HepG2 (cell line): ENCODE results near the gene CCDC9B. TPM values are rescaled to one million over a fixed set of nuclear protein-coding genes. Genes with fewer than 3 reads are reported as not detected.

Experiments used
- ATAC-seq: fragments of 200-7000 bp; cut with Tn5 transposase; 3 replicates; pipeline ENCODE4 v1.9.1; 2020; ENCODE audit warnings: mild to moderate bottlenecking, moderate library complexity
- BruUV-seq: library from RNA; stranded (reverse); fragments of 400-500 nt; replicated peaks from 2 replicates; lab custom pipeline; 2021; lab: Mats Ljungman, UMichigan
- CTCF ChIA-PET: fragments of 300-600 bp; formaldehyde crosslinking; extraction: SDS; loops from one replicate; lab custom pipeline; 2021; ENCODE audit warnings: low total read pairs, inconsistent platforms, low intra/inter-chr PET ratio; lab: Yijun Ruan, JAX
- POLR2A ChIA-PET: fragments of 350-600 bp; sonication (Branson Sonifier 250); formaldehyde crosslinking; loops from one replicate; lab custom pipeline; 2020; ENCODE audit warnings: antibody characterized with exemption, inconsistent platforms; lab: Yijun Ruan, JAX
- DNase-seq: peaks from one replicate; pipeline ENCODE4 v3.0.0-alpha.2; 2015; ENCODE audit warnings: low spot score
- FAIRE-seq: peaks from 3 replicates; lab custom pipeline; 2011; peaks lifted over from hg19 to GRCh38; lab: Jason Lieb, UNC
- H2AFZ ChIP-seq: one replicate; pipeline ENCODE4 v1.6.1; 2011; ENCODE audit warnings: low read length, inconsistent platforms
- H3K27ac ChIP-seq: fragments of 300-600 bp; 3 replicates; pipeline ENCODE4 v1.8.0; 2011; ENCODE audit warnings: mixed run types, mild to moderate bottlenecking, mixed read lengths, low read length, inconsistent platforms; ENCODE audit not compliant: insufficient read depth; ENCODE audit errors: extremely low read length
- H3K27me3 ChIP-seq, 2 experiments: fragments of 200-600 bp in 1 of 2; 2 replicates in 1 of 2; 3 replicates in 1 of 2; pipeline versions ENCODE4 v1.6.0 to v1.8.0; 2011; ENCODE audit warnings: low read length in 2 of 2, mild to moderate bottlenecking in 2 of 2, moderate library complexity in 2 of 2, inconsistent platforms in 1 of 2; ENCODE audit not compliant: insufficient read depth in 2 of 2, control insufficient read depth in 1 of 2
- H3K36me3 ChIP-seq, 2 experiments: fragments of 200-600 bp in 1 of 2; replicated peaks in 1 of 2; 2 replicates in 1 of 2; 3 replicates in 1 of 2; pipeline versions ENCODE4 v1.5.1 to v1.8.0; 2011; ENCODE audit warnings: low read length in 2 of 2, inconsistent platforms in 1 of 2; ENCODE audit not compliant: insufficient read depth in 2 of 2, control insufficient read depth in 1 of 2
- H3K4me1 ChIP-seq: 2 replicates; pipeline ENCODE4 v1.5.1; 2012; ENCODE audit warnings: low read length, inconsistent platforms; ENCODE audit not compliant: insufficient read depth
- H3K4me2 ChIP-seq: 2 replicates; pipeline ENCODE4 v1.6.0; 2011; ENCODE audit warnings: low read depth, low read length, inconsistent platforms
- H3K4me3 ChIP-seq, 3 experiments: fragments of 200-600 bp in 1 of 3; sonication (generic), shearing (Covaris generic) in 1 of 3; replicated peaks in 1 of 3; 2 replicates each; pipeline ENCODE4 v1.5.1; 2011 to 2016; ENCODE audit warnings: low read length in 3 of 3, inconsistent platforms in 2 of 3, low read depth in 2 of 3, mild to moderate bottlenecking in 2 of 3, control low read depth in 1 of 3, mixed read lengths in 1 of 3; ENCODE audit not compliant: insufficient read depth in 1 of 3
- H3K79me2 ChIP-seq: one replicate; pipeline ENCODE4 v1.6.1; 2011; ENCODE audit warnings: low read length, inconsistent platforms; ENCODE audit not compliant: insufficient read depth
- H3K9ac ChIP-seq: 2 replicates; pipeline ENCODE4 v1.6.0; 2011; ENCODE audit warnings: mild to moderate bottlenecking, low read depth, low read length, inconsistent platforms; ENCODE audit not compliant: insufficient read depth
- H3K9me3 ChIP-seq: 2 replicates; pipeline ENCODE4 v1.5.1; 2012; ENCODE audit warnings: mild to moderate bottlenecking, low read length
- H4K20me1 ChIP-seq: 2 replicates; pipeline ENCODE4 v1.6.0; 2011; ENCODE audit warnings: inconsistent platforms, mild to moderate bottlenecking, low read length, moderate library complexity; ENCODE audit not compliant: insufficient read depth
- CREB1 ChIP-seq, 2 experiments: fragments of 450-650 bp in 1 of 2; IDR thresholded peaks; 2 replicates each; pipeline ENCODE4 v1.6.1; 2016 to 2017; ENCODE audit warnings: control low read depth in 1 of 2, mild to moderate bottlenecking in 1 of 2, missing compliant biosample characterization in 1 of 2, missing genetic modification characterization in 1 of 2
- ELF3 ChIP-seq: IDR thresholded peaks from 2 replicates; pipeline ENCODE4 v1.6.1; 2016; ENCODE audit warnings: missing genetic modification reagents, missing compliant biosample characterization
- MTA3 ChIP-seq: sonication (generic); formaldehyde crosslinking; IDR thresholded peaks from 2 replicates; pipeline ENCODE4 v1.4.0; 2020; ENCODE audit warnings: missing genetic modification reagents
- RCOR2 ChIP-seq: IDR thresholded peaks from 2 replicates; pipeline ENCODE4 v1.6.1; 2016; ENCODE audit warnings: missing biosample characterization, missing genetic modification reagents
- RELA ChIP-seq: sonication (generic); formaldehyde crosslinking; IDR thresholded peaks from 2 replicates; pipeline ENCODE4 v1.4.0; 2020; ENCODE audit warnings: missing genetic modification reagents
- RFXAP ChIP-seq: sonication (generic); formaldehyde crosslinking; IDR thresholded peaks from 2 replicates; pipeline ENCODE4 v1.4.0; 2020; ENCODE audit warnings: missing genetic modification reagents, borderline replicate concordance
- RXRB ChIP-seq: IDR thresholded peaks from 2 replicates; pipeline ENCODE4 v1.6.1; 2016; ENCODE audit warnings: borderline replicate concordance, missing genetic modification reagents, missing compliant biosample characterization
- SOX6 ChIP-seq, 2 experiments: fragments of 450-650 bp in 1 of 2; sonication (generic) in 1 of 2; formaldehyde crosslinking in 1 of 2; IDR thresholded peaks; 2 replicates each; pipeline versions ENCODE4 v1.4.0 to v1.6.1; 2017 to 2020; ENCODE audit warnings: antibody characterized with exemption in 1 of 2, mild to moderate bottlenecking in 1 of 2, missing genetic modification reagents in 1 of 2
- STAT5B ChIP-seq: sonication (generic); formaldehyde crosslinking; IDR thresholded peaks from 2 replicates; pipeline ENCODE4 v1.4.0; 2020; ENCODE audit warnings: missing genetic modification reagents
- ZFP36L1 ChIP-seq: sonication (generic); formaldehyde crosslinking; IDR thresholded peaks from 2 replicates; pipeline ENCODE4 v1.8.0; 2022; ENCODE audit warnings: mild to moderate bottlenecking, missing genetic modification reagents, moderate library complexity
- ZFP90 ChIP-seq: sonication (generic); formaldehyde crosslinking; IDR thresholded peaks from 2 replicates; pipeline ENCODE4 v1.8.0; 2022; ENCODE audit warnings: missing genetic modification reagents, mild to moderate bottlenecking, inconsistent platforms, borderline replicate concordance
- ZMYM3 ChIP-seq: sonication (generic); formaldehyde crosslinking; IDR thresholded peaks from 2 replicates; pipeline ENCODE4 v1.5.1; 2020; ENCODE audit warnings: mild to moderate bottlenecking, missing genetic modification reagents
- ZNF616 ChIP-seq: sonication (generic); formaldehyde crosslinking; IDR thresholded peaks from 2 replicates; pipeline ENCODE4 v1.5.0; 2020; ENCODE audit warnings: low read depth, mild to moderate bottlenecking, missing genetic modification reagents
- ZNF781 ChIP-seq: sonication (generic); formaldehyde crosslinking; IDR thresholded peaks from 2 replicates; pipeline ENCODE4 v1.5.1; 2020; ENCODE audit warnings: borderline replicate concordance, mild to moderate bottlenecking, missing genetic modification reagents; ENCODE audit errors: not compliant biosample characterization
- WGBS: methylation state at CpG from one replicate; pipeline ENCODE4 v1.1.6; 2017; ENCODE audit warnings: low lambda C conversion rate; 5-methylcytosine and 5-hydroxymethylcytosine counted together
- in situ Hi-C: cut with HindIII; loops from 2 replicates; pipeline ENCODE4 v1.10.0; 2017; ENCODE audit warnings: low pct_unique_long_range_greater_than_20kb; ENCODE audit not compliant: extremely low pct_ligation_motif_present
- intact Hi-C: fragments of 100-400 bp; cut with micrococcal nuclease; formaldehyde crosslinking; loops from one replicate; pipeline ENCODE4 v1.10.0; 2022; ENCODE audit not compliant: unreplicated experiment
- polyA plus RNA-seq, 8 experiments: library from polyadenylated mRNA; depleted of rRNA in 3 of 8; stranded (reverse) in 7 of 8; unstranded in 1 of 8; fragments of >200 nt; fragmentation: Illumina TruSeq in 4 of 8; extraction: Trizol in 4 of 8; gene quantifications; 2 replicates each; pipeline versions ENCODE4 v1.2.1 to v1.2.3, GENCODE V29; 2011 to 2016; ENCODE audit warnings: low read depth in 4 of 8, missing spikeins in 1 of 8, mixed read lengths in 1 of 8; ENCODE audit not compliant: insufficient read depth in 1 of 8
- total RNA-seq, 5 experiments: library from RNA; depleted of rRNA; stranded (reverse); fragments of >200 nt; fragmentation: Illumina TruSeq; extraction: Trizol; gene quantifications; 2 replicates each; pipeline ENCODE4 v1.2.3, GENCODE V29; 2016; ENCODE audit warnings: low read depth in 1 of 5
- TF ChIP-seq, protein P1 (sequence below): sonication (generic); formaldehyde crosslinking; IDR thresholded peaks from 2 replicates; pipeline ENCODE4 v1.8.0; 2022; ENCODE audit warnings: missing genetic modification reagents, low read depth, mild to moderate bottlenecking, borderline replicate concordance
- TF ChIP-seq, protein P2 (sequence below): sonication (generic); formaldehyde crosslinking; IDR thresholded peaks from 2 replicates; pipeline ENCODE4 v1.4.0; 2020; ENCODE audit warnings: mild to moderate bottlenecking, missing genetic modification reagents
- TF ChIP-seq, protein P3 (sequence below): sonication (generic); formaldehyde crosslinking; conservative IDR thresholded peaks from 2 replicates; pipeline ENCODE4 v1.5.0; 2020; ENCODE audit warnings: missing genetic modification reagents
- TF ChIP-seq, protein P4 (sequence below): sonication (generic); formaldehyde crosslinking; conservative IDR thresholded peaks from 2 replicates; pipeline ENCODE4 v1.4.0; 2020; ENCODE audit warnings: missing genetic modification reagents
- TF ChIP-seq, protein P5 (sequence below): sonication (generic); formaldehyde crosslinking; IDR thresholded peaks from 2 replicates; pipeline ENCODE4 v1.4.0; 2020; ENCODE audit warnings: missing genetic modification reagents

CCDC9B gene
- total and polyA plus RNA-seq, 2 of the 13 experiments (the other 11 are each of a cell fraction or from before 2014, with no cell fraction given), result 0.98 to 1.6 TPM

DNA sequence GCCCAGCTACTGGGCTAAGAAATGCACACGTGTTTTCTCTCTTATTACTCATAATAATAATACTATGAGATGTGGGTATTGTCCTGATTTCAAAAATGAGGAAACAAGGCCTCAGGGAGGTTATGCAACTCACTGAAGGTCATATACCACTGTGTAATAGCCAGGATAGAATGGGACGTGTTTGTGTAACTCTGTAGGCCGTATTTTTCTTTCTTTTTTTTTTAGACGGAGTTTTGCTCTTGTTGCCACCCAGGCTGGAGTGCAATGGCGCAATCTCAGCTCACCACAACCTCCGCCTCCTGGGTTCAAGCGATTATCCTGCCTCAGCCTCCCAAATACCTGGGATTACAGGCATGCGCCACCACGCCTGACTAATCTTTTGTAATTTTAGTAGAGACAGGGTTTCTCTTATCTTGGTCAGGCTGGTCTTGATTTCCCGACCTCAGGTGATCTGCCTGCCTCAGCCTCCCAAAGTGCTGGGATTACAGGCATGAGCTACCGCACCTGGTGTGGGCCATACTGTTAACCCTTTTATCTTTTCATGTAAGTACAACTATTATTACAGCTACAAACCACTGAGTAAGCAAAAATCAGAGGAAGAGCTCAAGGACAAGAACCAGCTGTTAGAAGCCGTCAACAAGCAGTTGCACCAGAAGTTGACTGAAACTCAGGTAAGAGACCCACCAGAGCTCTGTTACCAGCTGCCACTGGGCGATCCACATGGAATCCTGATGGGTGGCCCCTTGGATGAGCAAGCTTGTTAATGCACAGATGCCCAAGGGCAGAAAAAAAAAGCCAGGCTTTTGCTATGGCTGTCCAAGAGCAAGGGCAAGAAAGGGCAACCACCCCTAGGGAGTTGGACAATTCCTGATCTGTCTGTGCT is 48.4 kb upstream of the CCDC9B start:
- Histone ChIP-seq H3K79me2 (peaks cover 14% of the 10 kb centered on the region), H3K9me3 (no peaks in the 10 kb centered on the region), H3K36me3 (peaks cover 15 to 60% of the 10 kb centered on the region in 2 experiments), H3K4me1 (peaks cover 11% of the 10 kb centered on the region), H3K9ac (no peak overlapping the region), H3K27ac (peak overlapping the region; percentile 45), H3K4me3 (no peak overlapping the region), H3K27me3 (no peaks in the 10 kb centered on the region), H4K20me1 (no peaks in the 10 kb centered on the region), H3K4me2 (no peak overlapping the region), H2AFZ (no peak overlapping the region)
- in situ Hi-C loops, result no loop called here
- CTCF ChIA-PET, result no interaction called here
- intact Hi-C loops, result no loop called here
- POLR2A ChIA-PET, result interaction anchor here (1.0 to 2.0 kb wide), 3 partner anchors 10 to 49 kb away, joined by 3 to 11 read pairs (median 4); partner anchors contain the start of genes CCDC9B and IVD
- ATAC-seq, result peak; percentile 68
- 76% methylated on average over 13 of the region's 13 CpGs for WGBS
- DNase-seq, result peak; percentile 54
- FAIRE-seq, result no peak
- no TSS peak for BruUV-seq
- TF ChIP-seq STAT5B (CRISPR knock-in tag) (no peak), ZNF781 (CRISPR knock-in tag) (no peak), SOX6 (IDR thresholded peaks at IDR 0.05) (no peak), SOX6 (CRISPR knock-in tag; IDR thresholded peaks at IDR 0.05) (peak; percentile 56; the same call in 1 of the 2 replicates), ZMYM3 (no peak), RXRB (CRISPR knock-in tag) (no peak), CREB1 (IDR thresholded peaks at IDR 0.05) (no peak), CREB1 (CRISPR knock-in tag; IDR thresholded peaks at IDR 0.05) (0 out of 2 replicates have a peak, but pooled peaks have one; percentile 14), ZFP90 (no peak), RCOR2 (CRISPR knock-in tag) (no peak), MTA3 (CRISPR knock-in tag) (no peak), RFXAP (CRISPR knock-in tag) (peak; percentile 75; the same call in 1 of the 2 replicates), ELF3 (0 out of 2 replicates have a peak, but pooled peaks have one; percentile 42), ZFP36L1 (CRISPR knock-in tag) (no peak), RELA (CRISPR knock-in tag) (no peak), ZNF616 (CRISPR knock-in tag) (no peak)
- TF ChIP-seq, protein P1, sequence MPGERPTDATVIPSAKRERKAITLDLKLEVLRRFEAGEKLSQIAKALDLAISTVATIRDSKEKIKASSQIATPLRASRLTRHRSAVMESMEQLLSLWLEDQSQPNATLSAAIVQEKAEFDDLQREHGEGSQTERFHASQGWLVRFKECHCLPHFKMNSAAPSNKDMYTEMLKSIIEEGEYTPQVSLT (CRISPR knock-in tag), result no peak
- TF ChIP-seq, protein P2, sequence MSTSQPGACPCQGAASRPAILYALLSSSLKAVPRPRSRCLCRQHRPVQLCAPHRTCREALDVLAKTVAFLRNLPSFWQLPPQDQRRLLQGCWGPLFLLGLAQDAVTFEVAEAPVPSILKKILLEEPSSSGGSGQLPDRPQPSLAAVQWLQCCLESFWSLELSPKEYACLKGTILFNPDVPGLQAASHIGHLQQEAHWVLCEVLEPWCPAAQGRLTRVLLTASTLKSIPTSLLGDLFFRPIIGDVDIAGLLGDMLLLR (CRISPR knock-in tag), result no peak
- TF ChIP-seq, protein P3, sequence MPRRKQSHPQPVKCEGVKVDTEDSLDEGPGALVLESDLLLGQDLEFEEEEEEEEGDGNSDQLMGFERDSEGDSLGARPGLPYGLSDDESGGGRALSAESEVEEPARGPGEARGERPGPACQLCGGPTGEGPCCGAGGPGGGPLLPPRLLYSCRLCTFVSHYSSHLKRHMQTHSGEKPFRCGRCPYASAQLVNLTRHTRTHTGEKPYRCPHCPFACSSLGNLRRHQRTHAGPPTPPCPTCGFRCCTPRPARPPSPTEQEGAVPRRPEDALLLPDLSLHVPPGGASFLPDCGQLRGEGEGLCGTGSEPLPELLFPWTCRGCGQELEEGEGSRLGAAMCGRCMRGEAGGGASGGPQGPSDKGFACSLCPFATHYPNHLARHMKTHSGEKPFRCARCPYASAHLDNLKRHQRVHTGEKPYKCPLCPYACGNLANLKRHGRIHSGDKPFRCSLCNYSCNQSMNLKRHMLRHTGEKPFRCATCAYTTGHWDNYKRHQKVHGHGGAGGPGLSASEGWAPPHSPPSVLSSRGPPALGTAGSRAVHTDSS (CRISPR knock-in tag), result no peak
- TF ChIP-seq, protein P4, sequence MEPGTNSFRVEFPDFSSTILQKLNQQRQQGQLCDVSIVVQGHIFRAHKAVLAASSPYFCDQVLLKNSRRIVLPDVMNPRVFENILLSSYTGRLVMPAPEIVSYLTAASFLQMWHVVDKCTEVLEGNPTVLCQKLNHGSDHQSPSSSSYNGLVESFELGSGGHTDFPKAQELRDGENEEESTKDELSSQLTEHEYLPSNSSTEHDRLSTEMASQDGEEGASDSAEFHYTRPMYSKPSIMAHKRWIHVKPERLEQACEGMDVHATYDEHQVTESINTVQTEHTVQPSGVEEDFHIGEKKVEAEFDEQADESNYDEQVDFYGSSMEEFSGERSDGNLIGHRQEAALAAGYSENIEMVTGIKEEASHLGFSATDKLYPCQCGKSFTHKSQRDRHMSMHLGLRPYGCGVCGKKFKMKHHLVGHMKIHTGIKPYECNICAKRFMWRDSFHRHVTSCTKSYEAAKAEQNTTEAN (CRISPR knock-in tag), result no peak
- TF ChIP-seq, protein P5, sequence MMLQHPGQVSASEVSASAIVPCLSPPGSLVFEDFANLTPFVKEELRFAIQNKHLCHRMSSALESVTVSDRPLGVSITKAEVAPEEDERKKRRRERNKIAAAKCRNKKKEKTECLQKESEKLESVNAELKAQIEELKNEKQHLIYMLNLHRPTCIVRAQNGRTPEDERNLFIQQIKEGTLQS (CRISPR knock-in tag), result no peak
